ENCODE measurements around the gene NXPH1.

NXPH1 gene

GRCh38 chr7:8516976-8517375, 83.6 kb downstream of the NXPH1 start:
- Histone ChIP-seq H3K36me3 (ENCODE audit: control insufficient read depth, insufficient read depth, low read length) (no peaks in the 10 kb centered on the region), H3K9ac (ENCODE audit: low read length) (no peak overlapping the region), H3K9me3 (ENCODE audit: control insufficient read depth, low read length) (no peaks in the 10 kb centered on the region), H3K27me3 (ENCODE audit: control insufficient read depth, insufficient read depth, low read length) (no peaks in the 10 kb centered on the region), H3K4me3 (ENCODE audit: low read length) (no peak overlapping the region), H3K4me1 (ENCODE audit: control insufficient read depth, insufficient read depth, low read length) (no peaks in the 10 kb centered on the region)

DNA sequence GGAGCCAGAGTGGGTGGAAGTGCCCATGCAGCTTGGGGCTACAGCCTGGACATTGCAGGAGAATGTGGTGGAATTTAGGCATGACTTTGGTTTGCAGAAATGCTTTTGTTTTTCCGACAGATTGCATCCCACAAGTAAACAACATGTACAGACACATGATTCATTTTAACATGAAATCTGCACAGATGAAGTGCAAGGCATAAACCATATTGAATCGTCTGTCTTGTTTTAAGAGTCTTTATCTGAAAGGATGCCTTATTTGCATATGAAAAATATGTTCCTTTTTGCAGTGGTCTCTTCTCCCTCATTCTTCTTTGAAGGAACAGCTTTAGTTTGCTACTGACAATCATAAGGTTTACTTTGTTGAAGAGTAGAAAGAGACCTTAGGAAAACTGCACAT, 94.9 kb downstream of the NXPH1 start:
- no peaks in the 10 kb centered on the region for H3K9me3 ChIP-seq (ENCODE audit: control insufficient read depth, low read length)
- no peaks in the 10 kb centered on the region for H3K36me3 ChIP-seq (ENCODE audit: control insufficient read depth, insufficient read depth, low read length)
- no peaks in the 10 kb centered on the region for H3K4me1 ChIP-seq (ENCODE audit: control insufficient read depth, insufficient read depth, low read length)
- no peak overlapping the region for H3K4me3 ChIP-seq (ENCODE audit: low read length)
- no peak overlapping the region for H3K9ac ChIP-seq (ENCODE audit: low read length)
- no peaks in the 10 kb centered on the region for H3K27me3 ChIP-seq (ENCODE audit: control insufficient read depth, insufficient read depth, low read length)

DNA sequence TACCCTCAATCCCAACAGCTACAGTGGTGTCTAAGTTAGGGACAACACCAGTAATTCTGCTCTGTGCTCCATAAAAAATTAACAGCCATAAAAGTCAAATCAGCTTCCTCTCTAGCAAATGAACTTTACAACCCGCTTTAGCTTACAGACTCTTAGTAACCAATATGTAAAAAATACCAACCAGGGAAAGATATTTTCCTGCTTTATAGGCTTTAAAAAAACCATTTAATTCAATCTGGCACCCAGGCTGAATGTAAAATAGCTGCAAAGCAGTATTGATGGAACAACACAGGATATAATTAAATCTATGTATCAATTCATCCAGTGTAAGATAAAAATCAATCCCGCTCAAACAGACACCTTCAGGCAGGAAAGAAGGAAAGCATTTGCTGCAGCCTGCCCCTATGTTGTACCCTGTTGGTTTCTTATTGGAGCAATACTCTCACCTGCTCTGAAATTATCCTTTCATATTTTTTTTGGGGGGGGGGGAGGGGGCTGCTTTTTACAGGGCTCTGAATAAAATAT, 98.6 kb downstream of the NXPH1 start:
- H3K36me3 ChIP-seq (ENCODE audit: control insufficient read depth, insufficient read depth, low read length): no peaks in the 10 kb centered on the region
- no peak overlapping the region for H3K4me3 ChIP-seq (ENCODE audit: low read length)
- no peaks in the 10 kb centered on the region for H3K27me3 ChIP-seq (ENCODE audit: control insufficient read depth, insufficient read depth, low read length)
- H3K4me1 ChIP-seq (ENCODE audit: control insufficient read depth, insufficient read depth, low read length): no peaks in the 10 kb centered on the region
- no peak overlapping the region for H3K9ac ChIP-seq (ENCODE audit: low read length)
- no peaks in the 10 kb centered on the region for H3K9me3 ChIP-seq (ENCODE audit: control insufficient read depth, low read length)

- Histone ChIP-seq H3K4me1 (ENCODE audit: control insufficient read depth, insufficient read depth, low read length) (no peaks in the 10 kb centered on the region), H3K4me3 (ENCODE audit: low read length) (no peak overlapping the region), H3K9me3 (ENCODE audit: control insufficient read depth, low read length) (no peaks in the 10 kb centered on the region), H3K27me3 (ENCODE audit: control insufficient read depth, insufficient read depth, low read length) (no peaks in the 10 kb centered on the region), H3K9ac (ENCODE audit: low read length) (no peak overlapping the region), H3K36me3 (ENCODE audit: control insufficient read depth, insufficient read depth, low read length) (no peaks in the 10 kb centered on the region)
These were observed 103.0 kb downstream of the NXPH1 start for GRCh38 chr7:8536431-8536830.

GRCh38 chr7:8549046-8549445, 115.6 kb downstream of the NXPH1 start:
- no peaks in the 10 kb centered on the region for H3K9me3 ChIP-seq (ENCODE audit: control insufficient read depth, low read length)
- no peaks in the 10 kb centered on the region for H3K4me1 ChIP-seq (ENCODE audit: control insufficient read depth, insufficient read depth, low read length)
- H3K4me3 ChIP-seq (ENCODE audit: low read length): no peak overlapping the region
- H3K9ac ChIP-seq (ENCODE audit: low read length): no peak overlapping the region
- no peaks in the 10 kb centered on the region for H3K36me3 ChIP-seq (ENCODE audit: control insufficient read depth, insufficient read depth, low read length)
- no peaks in the 10 kb centered on the region for H3K27me3 ChIP-seq (ENCODE audit: control insufficient read depth, insufficient read depth, low read length)

DNA sequence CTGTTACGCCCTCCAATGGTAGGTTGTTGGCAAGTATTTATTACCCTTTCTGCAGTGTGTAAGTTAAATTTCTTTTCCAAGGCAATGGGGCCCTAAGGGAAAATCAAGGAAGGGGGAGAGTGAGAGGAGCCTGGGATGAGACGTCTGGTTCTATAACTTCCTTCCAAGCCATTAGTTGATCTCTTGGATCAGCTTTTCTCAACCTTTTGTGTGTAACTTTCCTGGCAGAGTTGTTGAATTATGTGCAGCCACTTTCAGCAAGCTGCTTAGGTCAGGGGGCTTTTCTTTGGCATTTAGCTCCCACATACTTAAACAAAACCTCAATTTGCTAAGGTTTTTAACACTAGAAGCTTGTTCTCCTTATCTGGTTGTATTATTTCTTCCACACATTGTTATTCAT, 127.1 kb downstream of the NXPH1 start:
- H3K9ac ChIP-seq (ENCODE audit: low read length): no peak overlapping the region
- H3K9me3 ChIP-seq (ENCODE audit: control insufficient read depth, low read length): no peaks in the 10 kb centered on the region
- H3K36me3 ChIP-seq (ENCODE audit: control insufficient read depth, insufficient read depth, low read length): no peaks in the 10 kb centered on the region
- no peaks in the 10 kb centered on the region for H3K27me3 ChIP-seq (ENCODE audit: control insufficient read depth, insufficient read depth, low read length)
- H3K4me3 ChIP-seq (ENCODE audit: low read length): no peak overlapping the region
- no peaks in the 10 kb centered on the region for H3K4me1 ChIP-seq (ENCODE audit: control insufficient read depth, insufficient read depth, low read length)

- Histone ChIP-seq H3K4me3 (ENCODE audit: low read length) (no peak overlapping the region), H3K9me3 (ENCODE audit: control insufficient read depth, low read length) (no peaks in the 10 kb centered on the region), H3K4me1 (ENCODE audit: control insufficient read depth, insufficient read depth, low read length) (no peaks in the 10 kb centered on the region), H3K27me3 (ENCODE audit: control insufficient read depth, insufficient read depth, low read length) (no peaks in the 10 kb centered on the region), H3K9ac (ENCODE audit: low read length) (no peak overlapping the region), H3K36me3 (ENCODE audit: control insufficient read depth, insufficient read depth, low read length) (no peaks in the 10 kb centered on the region)
These were observed 128.0 kb downstream of the NXPH1 start for GRCh38 chr7:8561449-8561848.

- H3K4me3 ChIP-seq (ENCODE audit: low read length): no peak overlapping the region
- no peaks in the 10 kb centered on the region for H3K27me3 ChIP-seq (ENCODE audit: control insufficient read depth, insufficient read depth, low read length)
- H3K4me1 ChIP-seq (ENCODE audit: control insufficient read depth, insufficient read depth, low read length): no peaks in the 10 kb centered on the region
- H3K9ac ChIP-seq (ENCODE audit: low read length): no peak overlapping the region
- no peaks in the 10 kb centered on the region for H3K9me3 ChIP-seq (ENCODE audit: control insufficient read depth, low read length)
- no peaks in the 10 kb centered on the region for H3K36me3 ChIP-seq (ENCODE audit: control insufficient read depth, insufficient read depth, low read length)
These were observed 130.9 kb downstream of the NXPH1 start for GRCh38 chr7:8564281-8564680.

DNA sequence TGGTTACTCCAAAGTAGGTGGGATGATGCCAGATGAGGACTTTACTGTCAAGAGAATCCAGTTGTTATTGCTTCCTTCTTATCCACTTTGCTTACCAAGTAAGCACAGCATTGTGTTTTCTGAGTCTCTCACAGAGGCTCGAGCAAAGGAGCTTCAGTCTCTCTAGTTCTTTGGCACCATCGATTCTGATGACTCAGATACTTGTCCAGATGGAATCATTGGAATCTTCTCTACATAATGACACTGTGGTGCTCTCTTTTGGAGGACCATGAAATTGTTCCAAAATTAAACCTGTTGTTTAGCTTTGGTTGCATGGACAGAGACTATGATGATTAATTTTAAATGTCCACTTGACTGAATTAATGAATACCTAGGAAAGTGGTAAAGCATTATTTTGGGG, 132.6 kb downstream of the NXPH1 start:
- Histone ChIP-seq H3K27me3 (ENCODE audit: control insufficient read depth, insufficient read depth, low read length) (no peaks in the 10 kb centered on the region), H3K4me1 (ENCODE audit: control insufficient read depth, insufficient read depth, low read length) (no peaks in the 10 kb centered on the region), H3K9me3 (ENCODE audit: control insufficient read depth, low read length) (no peaks in the 10 kb centered on the region), H3K9ac (ENCODE audit: low read length) (no peak overlapping the region), H3K4me3 (ENCODE audit: low read length) (no peak overlapping the region), H3K36me3 (ENCODE audit: control insufficient read depth, insufficient read depth, low read length) (no peaks in the 10 kb centered on the region)

DNA sequence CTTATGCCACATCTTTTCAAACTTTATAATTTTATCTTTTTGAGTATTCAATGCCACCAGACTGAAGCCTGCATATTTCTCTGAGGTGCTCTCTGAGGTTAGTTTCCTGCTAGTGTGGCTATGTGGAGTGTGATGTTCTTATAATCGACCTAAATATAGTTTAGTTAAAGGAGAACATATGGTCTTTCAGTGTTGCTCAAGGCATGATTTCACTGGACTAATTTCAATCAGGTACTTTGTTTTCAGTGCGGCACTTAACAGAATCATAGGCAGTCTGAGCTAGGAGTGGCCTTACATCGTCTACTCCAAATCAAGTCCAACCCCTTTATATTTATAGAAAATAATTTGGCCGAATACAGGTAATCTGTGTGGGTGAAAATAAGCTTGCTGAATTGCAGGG, 134.2 kb downstream of the NXPH1 start:
- Histone ChIP-seq H3K4me3 (ENCODE audit: low read length) (no peak overlapping the region), H3K36me3 (ENCODE audit: control insufficient read depth, insufficient read depth, low read length) (no peaks in the 10 kb centered on the region), H3K27me3 (ENCODE audit: control insufficient read depth, insufficient read depth, low read length) (no peaks in the 10 kb centered on the region), H3K9me3 (ENCODE audit: control insufficient read depth, low read length) (no peaks in the 10 kb centered on the region), H3K9ac (ENCODE audit: low read length) (no peak overlapping the region), H3K4me1 (ENCODE audit: control insufficient read depth, insufficient read depth, low read length) (no peaks in the 10 kb centered on the region)

GRCh38 chr7:8579661-8580194, 146.3 kb downstream of the NXPH1 start:
- Histone ChIP-seq H3K9me3 (ENCODE audit: control insufficient read depth, low read length) (no peaks in the 10 kb centered on the region), H3K4me3 (ENCODE audit: low read length) (no peak overlapping the region), H3K9ac (ENCODE audit: low read length) (no peak overlapping the region), H3K36me3 (ENCODE audit: control insufficient read depth, insufficient read depth, low read length) (no peaks in the 10 kb centered on the region), H3K4me1 (ENCODE audit: control insufficient read depth, insufficient read depth, low read length) (no peaks in the 10 kb centered on the region), H3K27me3 (ENCODE audit: control insufficient read depth, insufficient read depth, low read length) (no peaks in the 10 kb centered on the region)

- H3K27me3 ChIP-seq (ENCODE audit: control insufficient read depth, insufficient read depth, low read length): no peaks in the 10 kb centered on the region
- no peak overlapping the region for H3K9ac ChIP-seq (ENCODE audit: low read length)
- H3K4me1 ChIP-seq (ENCODE audit: control insufficient read depth, insufficient read depth, low read length): no peaks in the 10 kb centered on the region
- no peak overlapping the region for H3K4me3 ChIP-seq (ENCODE audit: low read length)
- no peaks in the 10 kb centered on the region for H3K36me3 ChIP-seq (ENCODE audit: control insufficient read depth, insufficient read depth, low read length)
- H3K9me3 ChIP-seq (ENCODE audit: control insufficient read depth, low read length): no peaks in the 10 kb centered on the region
These were observed 148.4 kb downstream of the NXPH1 start for GRCh38 chr7:8581842-8582241.

GRCh38 chr7:8582728-8583127, 149.3 kb downstream of the NXPH1 start:
- no peaks in the 10 kb centered on the region for H3K27me3 ChIP-seq (ENCODE audit: control insufficient read depth, insufficient read depth, low read length)
- H3K9ac ChIP-seq (ENCODE audit: low read length): no peak overlapping the region
- H3K9me3 ChIP-seq (ENCODE audit: control insufficient read depth, low read length): no peaks in the 10 kb centered on the region
- H3K4me1 ChIP-seq (ENCODE audit: control insufficient read depth, insufficient read depth, low read length): no peaks in the 10 kb centered on the region
- no peak overlapping the region for H3K4me3 ChIP-seq (ENCODE audit: low read length)
- H3K36me3 ChIP-seq (ENCODE audit: control insufficient read depth, insufficient read depth, low read length): no peaks in the 10 kb centered on the region

All from mucosa of stomach (tissue), 1 donor.